CD14-positive monocyte (primary cell): ENCODE data around the gene CDH6. TPM values are rescaled to one million over a fixed set of nuclear protein-coding genes. Genes with fewer than 3 reads are reported as not detected.

ENCODE experiments used
- DNase-seq, 3 donors: peaks; one replicate each; pipeline ENCODE4 v3.0.0-alpha.2; 2011 to 2022
- H2AFZ ChIP-seq: 2 replicates; pipeline ENCODE4 v1.6.0; 2012; ENCODE audit warnings: mild to moderate bottlenecking, low read depth, low read length, inconsistent platforms; ENCODE audit not compliant: insufficient read depth, poor library complexity, severe bottlenecking
- H3K27ac ChIP-seq, 2 donors: 1 replicate in 1 of 2; 2 replicates in 1 of 2; pipeline ENCODE4 v1.5.1; 2012 to 2013; ENCODE audit warnings: low read length in 2 of 2, control low read depth in 1 of 2, inconsistent platforms in 1 of 2, low read depth in 1 of 2, mild to moderate bottlenecking in 1 of 2
- H3K27me3 ChIP-seq, 2 donors: one replicate each; pipeline versions ENCODE4 v1.6.0 to v1.6.1; 2011 to 2013; ENCODE audit warnings: low read length in 2 of 2; ENCODE audit not compliant: control insufficient read depth in 2 of 2, insufficient read depth in 2 of 2
- H3K36me3 ChIP-seq, 2 donors: replicated peaks in 1 of 2; 1 replicate in 1 of 2; 2 replicates in 1 of 2; pipeline versions ENCODE4 v1.5.1 to v1.6.1; 2012 to 2013; ENCODE audit warnings: low read length in 2 of 2, control low read depth in 1 of 2, inconsistent platforms in 1 of 2, mild to moderate bottlenecking in 1 of 2; ENCODE audit not compliant: insufficient read depth in 2 of 2, control insufficient read depth in 1 of 2
- H3K4me1 ChIP-seq, 2 donors: 1 replicate in 1 of 2; 2 replicates in 1 of 2; pipeline versions ENCODE4 v1.5.1 to v1.6.1; 2012 to 2013; ENCODE audit warnings: low read length in 2 of 2, control low read depth in 1 of 2, inconsistent platforms in 1 of 2, mild to moderate bottlenecking in 1 of 2, moderate library complexity in 1 of 2; ENCODE audit not compliant: insufficient read depth in 2 of 2, control insufficient read depth in 1 of 2
- H3K4me2 ChIP-seq: replicated peaks from 2 replicates; pipeline ENCODE3; 2012; ENCODE audit warnings: low read length, moderate library complexity, mild to moderate bottlenecking; ENCODE audit not compliant: poor library complexity, severe bottlenecking; ENCODE audit errors: extremely low read depth
- H3K4me3 ChIP-seq, 3 experiments: fragments of 200-600 bp in 1 of 3; sonication (generic) in 1 of 3; replicated peaks in 1 of 3; 1 replicate in 2 of 3; 2 replicates in 1 of 3; pipeline ENCODE4 v1.5.1; 2011 to 2013; ENCODE audit warnings: low read length in 3 of 3, mild to moderate bottlenecking in 3 of 3, control low read depth in 2 of 3, low read depth in 2 of 3, inconsistent platforms in 1 of 3, moderate library complexity in 1 of 3
- H3K79me2 ChIP-seq: 2 replicates; pipeline ENCODE4 v1.6.0; 2012; ENCODE audit warnings: mild to moderate bottlenecking, control low read depth, inconsistent platforms, low read length, moderate library complexity; ENCODE audit not compliant: insufficient read depth
- H3K9ac ChIP-seq: 2 replicates; pipeline ENCODE4 v1.6.0; 2017; ENCODE audit warnings: low read length, mild to moderate bottlenecking; ENCODE audit not compliant: insufficient read depth, poor library complexity, severe bottlenecking
- H3K9me3 ChIP-seq, 2 donors: replicated peaks in 1 of 2; 1 replicate in 1 of 2; 2 replicates in 1 of 2; pipeline versions ENCODE4 v1.5.1 to v1.6.1; 2012 to 2013; ENCODE audit warnings: low read length in 2 of 2, control low read depth in 1 of 2; ENCODE audit not compliant: control insufficient read depth in 1 of 2, insufficient read depth in 1 of 2
- H4K20me1 ChIP-seq: 2 replicates; pipeline ENCODE4 v1.6.0; 2012; ENCODE audit warnings: mild to moderate bottlenecking, low read length, control low read depth, moderate library complexity; ENCODE audit not compliant: insufficient read depth
- H3K27ac Mint-ChIP-seq, 7 donors: one replicate each; pipeline ENCODE4 v1.8.0; 2020; ENCODE audit warnings: mild to moderate bottlenecking in 7 of 7, mixed read lengths in 7 of 7, moderate library complexity in 6 of 7, inconsistent platforms in 2 of 7
- H3K27me3 Mint-ChIP-seq, 3 donors: one replicate each; pipeline ENCODE4 v1.8.0; 2021 to 2022; ENCODE audit warnings: low read depth in 3 of 3, mild to moderate bottlenecking in 3 of 3, mixed read lengths in 3 of 3, moderate library complexity in 3 of 3, inconsistent platforms in 1 of 3
- H3K36me3 Mint-ChIP-seq, 2 donors: one replicate each; pipeline ENCODE4 v1.8.0; 2020; ENCODE audit warnings: mixed read lengths in 2 of 2, inconsistent platforms in 1 of 2, mild to moderate bottlenecking in 1 of 2
- H3K4me1 Mint-ChIP-seq: one replicate; pipeline ENCODE4 v1.8.0; 2020; ENCODE audit warnings: mild to moderate bottlenecking, mixed read lengths
- H3K4me3 Mint-ChIP-seq, 2 donors: one replicate each; pipeline ENCODE4 v1.8.0; 2020; ENCODE audit warnings: mild to moderate bottlenecking in 2 of 2, mixed read lengths in 2 of 2, moderate library complexity in 1 of 2
- H3K9me3 Mint-ChIP-seq, 7 donors: one replicate each; pipeline ENCODE4 v1.8.0; 2020 to 2022; ENCODE audit warnings: mixed read lengths in 7 of 7, mild to moderate bottlenecking in 6 of 7, moderate library complexity in 6 of 7, inconsistent platforms in 2 of 7
- CTCF ChIP-seq: fragments of 200-600 bp; IDR thresholded peaks from one replicate; pipeline ENCODE4 v1.8.0; 2022; ENCODE audit warnings: antibody characterized with exemption, mild to moderate bottlenecking
- WGBS: methylation state at CpG from one replicate; pipeline ENCODE4 v1.1.5; 2013; ENCODE audit warnings: missing lambda C conversion rate; ENCODE audit not compliant: insufficient coverage; 5-methylcytosine and 5-hydroxymethylcytosine counted together
- intact Hi-C, 2 donors: fragments of 100-400 bp; cut with micrococcal nuclease; formaldehyde crosslinking; loops; one replicate each; pipeline versions ENCODE4 v1.15.0 to v1.15.1; 2023
- polyA plus RNA-seq, 3 donors: library from polyadenylated mRNA; depleted of rRNA in 1 of 3; unstranded in 2 of 3; stranded (reverse) in 1 of 3; fragments of 300-500 nt in 2 of 3; fragments of >200 nt in 1 of 3; fragmentation: Illumina TruSeq in 2 of 3; gene quantifications; 1 replicate in 2 of 3; 2 replicates in 1 of 3; pipeline ENCODE4 v1.2.3, GENCODE V29; 2012 to 2021

CDH6 gene
- polyA plus RNA-seq, 3 donors: not detected

- intact Hi-C loops: no loop called here
- no peak for DNase-seq
- H3K27ac Mint-ChIP-seq: peak overlapping the region in 1 of 7 donors; percentile 5
- Histone ChIP-seq H3K79me2 (no peaks in the 10 kb centered on the region), H3K27me3 (no peaks in the 10 kb centered on the region), H3K4me1 (no peaks in the 10 kb centered on the region), H3K9me3 (no peaks in the 10 kb centered on the region), H3K4me3 (no peak overlapping the region), H3K36me3 (no peaks in the 10 kb centered on the region), H3K9ac (no peak overlapping the region), H2AFZ (no peak overlapping the region), H3K4me2 (no peak overlapping the region), H4K20me1 (no peaks in the 10 kb centered on the region), H3K27ac (no peak overlapping the region)
- no peaks in the 10 kb centered on the region for H3K36me3 Mint-ChIP-seq
- H3K4me3 Mint-ChIP-seq: no peak overlapping the region
- TF ChIP-seq CTCF: no peak
- 69% methylated on average over 4 of the region's 6 CpGs for WGBS
- peaks cover 0 to 3% (median 0%) of the 10 kb centered on the region in 3 donors for H3K27me3 Mint-ChIP-seq
- peaks cover 0 to 7% (median 0%) of the 10 kb centered on the region in 7 donors for H3K9me3 Mint-ChIP-seq
- no peaks in the 10 kb centered on the region for H3K4me1 Mint-ChIP-seq
These were observed 20.2 kb downstream of the CDH6 start for GRCh38 chr5:31213705-31214121.

GRCh38 chr5:31214229-31214628 is 20.7 kb downstream of the CDH6 start:
- no peak overlapping the region for H3K4me2 ChIP-seq
- H4K20me1 ChIP-seq: no peaks in the 10 kb centered on the region
- no peak overlapping the region for H3K9ac ChIP-seq
- H3K4me1 Mint-ChIP-seq: no peaks in the 10 kb centered on the region
- H3K36me3 Mint-ChIP-seq: no peaks in the 10 kb centered on the region
- H3K9me3 ChIP-seq: no peaks in the 10 kb centered on the region
- no peak for DNase-seq
- no peaks in the 10 kb centered on the region for H3K4me1 ChIP-seq
- H3K36me3 ChIP-seq: no peaks in the 10 kb centered on the region
- H3K27me3 Mint-ChIP-seq: peaks cover 0 to 3% (median 0%) of the 10 kb centered on the region in 3 donors
- no peak overlapping the region for H3K4me3 Mint-ChIP-seq
- H3K27me3 ChIP-seq: no peaks in the 10 kb centered on the region
- TF ChIP-seq CTCF: no peak
- peaks cover 0 to 7% (median 0%) of the 10 kb centered on the region in 7 donors for H3K9me3 Mint-ChIP-seq
- no CpG with 5 or more reads among the region's 3 CpGs for WGBS
- H3K27ac Mint-ChIP-seq: no peak overlapping the region
- H3K4me3 ChIP-seq: no peak overlapping the region
- H2AFZ ChIP-seq: no peak overlapping the region
- H3K79me2 ChIP-seq: no peaks in the 10 kb centered on the region
- intact Hi-C loops: no loop called here
- no peak overlapping the region for H3K27ac ChIP-seq
